Measurements from ENCODE around the gene SMOC2.
"Not testable (repeated sequence)": the region's sequence is repeated elsewhere in the genome, so short reads cannot be mapped to it uniquely, and the experiment has no call there.

SMOC2 gene

DNA sequence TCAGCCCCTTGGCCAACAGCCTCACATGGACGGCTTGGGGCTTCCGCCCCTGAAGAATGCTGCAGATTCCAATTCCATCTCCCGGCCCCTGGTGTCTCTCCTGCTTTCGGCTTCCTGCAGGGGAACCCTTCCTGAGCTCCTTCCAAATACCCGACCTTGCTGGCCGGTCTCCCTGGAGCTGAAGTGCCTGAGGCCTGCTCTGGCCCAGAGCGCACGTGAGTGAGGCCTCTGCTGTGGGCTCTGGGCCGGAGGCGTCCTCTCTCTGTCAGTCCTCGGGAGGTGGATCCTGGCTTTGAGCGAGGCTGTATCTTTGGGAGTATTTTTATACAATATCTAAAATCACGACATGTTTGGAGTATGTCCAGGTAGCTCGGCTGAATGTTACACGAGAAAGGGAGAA is 253.8 kb downstream of the SMOC2 start:
- not testable (repeated sequence) for DNase-seq

DNA sequence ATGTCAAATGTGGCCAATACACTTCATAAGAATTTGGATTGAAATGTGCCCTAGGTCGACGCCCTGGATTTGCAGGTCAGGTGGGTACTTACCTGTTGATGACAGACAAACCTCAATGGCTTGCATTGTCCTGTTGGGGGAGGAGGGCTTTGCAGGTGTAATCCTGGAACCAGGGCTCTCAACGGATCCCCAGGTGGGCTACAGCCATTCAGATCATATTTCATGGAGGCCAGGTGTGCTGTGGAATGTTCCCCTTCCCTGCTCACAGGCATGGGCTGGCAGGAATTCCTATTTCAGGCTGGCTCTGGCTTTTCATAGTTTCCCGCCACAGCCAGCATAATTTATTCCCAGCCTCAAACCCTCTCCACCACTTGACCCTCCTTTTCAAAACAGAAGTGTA is 254.7 kb downstream of the SMOC2 start:
- DNase-seq, result no peak

DNA sequence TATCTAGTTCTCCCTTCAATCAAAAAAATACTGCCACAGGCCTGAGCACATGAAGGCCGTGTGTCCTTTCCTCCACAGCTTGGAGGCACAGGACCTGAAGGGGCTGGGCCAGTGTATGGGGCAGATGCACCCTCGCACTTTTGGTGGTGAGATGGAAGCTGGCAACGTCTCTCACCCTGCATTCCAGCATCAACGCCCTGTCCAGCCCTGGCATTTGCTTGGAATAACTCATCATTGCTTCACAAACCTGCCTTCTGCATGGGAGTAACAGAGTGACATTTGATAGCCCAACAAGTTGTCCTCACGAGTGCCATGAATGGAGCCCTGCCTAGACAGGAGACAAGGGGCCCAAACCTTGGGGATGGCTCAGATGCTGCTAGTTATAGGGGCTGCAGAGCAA is 257.9 kb downstream of the SMOC2 start:
- DNase-seq, result no peak

DNA sequence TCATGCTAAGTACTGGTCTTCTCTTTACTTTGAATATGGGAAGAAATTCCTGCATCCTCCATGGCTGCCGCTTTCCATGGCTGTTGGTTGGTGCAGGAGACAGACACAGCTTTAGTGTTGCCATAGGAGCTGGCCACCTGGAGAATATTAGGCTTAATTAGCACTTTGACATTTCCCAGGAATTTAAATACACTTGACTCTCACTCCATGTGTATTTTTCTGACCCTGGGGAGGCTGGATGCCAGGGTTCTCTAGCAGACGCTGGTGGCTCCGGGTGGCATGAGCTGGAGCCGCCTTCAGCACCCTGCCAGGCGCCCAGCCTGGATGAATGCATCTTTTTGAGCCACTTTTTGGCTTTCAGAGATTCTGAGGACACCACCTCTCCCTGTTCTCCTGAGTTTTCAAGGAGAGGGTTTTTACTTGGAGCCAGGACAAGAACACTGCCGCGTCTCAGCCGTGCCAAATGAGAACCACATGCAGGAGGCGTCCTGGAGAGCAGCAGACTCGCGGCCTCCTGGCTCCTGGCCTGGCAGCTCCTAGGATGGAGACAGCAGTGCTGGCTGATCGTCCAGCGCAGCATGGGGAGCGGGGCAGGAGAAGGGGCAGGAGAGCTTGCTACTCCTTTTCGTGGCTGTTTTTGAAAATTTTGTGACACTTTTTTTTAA is 258.8 kb downstream of the SMOC2 start:
- DNase-seq, result no peak

DNA sequence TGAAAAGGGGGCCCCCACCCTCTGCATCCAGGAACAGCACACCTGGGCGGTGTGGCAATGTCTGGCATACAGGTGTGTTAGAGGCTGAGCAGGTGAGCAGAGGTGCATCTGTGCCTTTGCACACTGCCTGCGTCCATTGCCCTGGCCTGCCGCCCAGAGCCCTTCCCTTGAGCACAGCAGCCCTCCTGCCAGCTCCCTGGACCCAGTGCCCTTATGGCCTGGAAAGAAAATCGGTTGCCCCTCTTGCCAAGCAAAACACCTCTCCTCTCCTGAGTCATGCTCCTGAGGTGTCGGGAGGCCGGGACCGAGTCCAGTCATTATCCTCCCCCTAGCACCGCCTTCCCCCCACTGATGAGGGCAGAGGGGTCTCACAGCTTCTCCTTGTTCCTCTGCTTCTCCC is 259.9 kb downstream of the SMOC2 start:
- no peak for DNase-seq

DNA sequence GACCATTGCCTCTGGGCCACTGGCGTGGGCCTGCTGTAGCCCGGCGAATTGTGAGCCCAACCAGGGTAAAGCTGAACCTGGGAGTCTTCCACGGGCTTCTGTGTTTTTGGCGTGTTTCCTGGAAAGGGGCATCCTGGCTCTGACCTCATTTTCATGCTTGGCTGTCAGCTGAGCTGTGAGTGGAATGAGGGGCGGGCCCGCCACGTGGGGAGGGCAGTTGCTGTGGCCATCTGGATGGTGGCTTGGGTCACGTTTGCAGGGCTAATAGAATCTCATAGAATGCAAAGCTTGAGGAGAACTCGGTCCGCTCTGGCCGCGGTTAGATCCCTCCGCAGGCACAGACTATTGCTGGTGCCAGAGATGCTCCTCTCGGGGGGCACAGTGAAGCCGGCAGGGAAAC is 263.0 kb downstream of the SMOC2 start:
- no peak for DNase-seq

DNA sequence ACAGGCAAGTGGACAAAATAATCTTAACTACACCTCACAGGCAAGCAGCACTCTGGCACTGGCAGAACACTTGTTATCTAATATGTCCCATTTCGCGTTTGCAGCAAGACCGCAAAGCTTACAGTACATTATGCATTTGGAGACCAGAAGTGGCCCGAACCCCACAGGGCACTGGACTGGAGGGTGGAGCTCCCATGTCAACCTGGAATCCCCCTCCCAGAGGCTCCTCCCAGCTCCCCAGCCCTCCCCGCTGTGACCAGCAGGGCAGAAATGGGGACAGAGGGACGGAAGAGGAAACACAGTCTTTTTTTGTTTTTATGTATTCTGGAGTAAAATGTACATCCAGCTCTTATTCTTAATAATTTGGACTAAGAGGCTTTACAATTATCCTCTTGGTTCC is 263.7 kb downstream of the SMOC2 start:
- no peak for DNase-seq

DNA sequence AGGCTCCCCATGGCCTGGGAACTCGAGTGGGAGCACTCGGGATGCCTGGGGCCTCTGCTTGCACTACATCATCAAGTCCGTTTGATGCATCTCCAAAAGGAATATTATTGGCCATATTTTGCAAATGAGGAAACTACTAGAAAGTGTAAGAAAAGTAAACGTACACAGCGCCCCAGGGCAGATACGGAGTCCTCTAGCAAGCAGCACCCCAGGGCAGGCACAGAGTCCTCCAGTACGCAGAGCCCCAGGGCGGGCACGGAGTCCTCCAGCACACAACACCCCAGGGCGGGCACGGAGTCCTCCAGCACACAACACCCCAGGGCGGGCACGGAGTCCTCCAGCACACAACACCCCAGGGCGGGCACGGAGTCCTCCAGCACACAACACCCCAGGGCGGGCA is 264.3 kb downstream of the SMOC2 start:
- not testable (repeated sequence) for DNase-seq

DNA sequence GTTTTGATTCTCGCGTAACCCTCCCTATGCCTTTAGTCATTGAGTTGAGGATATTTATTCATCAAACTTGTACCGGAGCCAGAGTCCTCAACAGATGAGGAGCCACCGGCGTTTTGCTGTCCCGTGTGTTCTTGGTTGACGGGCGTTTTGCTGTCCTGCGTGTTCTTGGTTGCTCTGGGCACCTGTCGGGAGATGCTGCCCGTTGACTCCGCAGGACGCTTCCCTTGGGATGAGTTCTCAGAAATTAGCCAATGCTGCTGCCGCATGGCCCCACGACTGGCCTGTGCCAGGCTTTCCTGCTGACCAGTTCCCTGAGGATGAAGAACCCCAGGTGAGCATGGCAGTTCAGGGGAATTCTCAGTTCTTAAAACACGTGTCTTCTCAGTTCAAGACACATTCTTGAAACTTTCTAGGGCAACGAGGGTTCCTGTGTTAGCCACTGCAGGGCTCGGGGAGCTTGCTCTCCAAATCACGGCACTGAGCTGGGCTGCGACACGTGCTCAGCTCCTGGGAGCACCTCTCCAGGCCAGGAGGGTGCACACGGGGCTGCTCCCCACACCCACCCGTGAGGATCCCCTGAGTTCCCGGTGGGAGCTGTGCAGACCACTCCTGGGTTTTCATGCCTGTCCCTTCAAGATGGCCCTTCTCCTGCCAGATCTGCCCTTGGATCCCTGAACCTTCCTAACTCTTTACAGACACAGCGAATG is 265.6 kb downstream of the SMOC2 start:
- no peak for DNase-seq

DNA sequence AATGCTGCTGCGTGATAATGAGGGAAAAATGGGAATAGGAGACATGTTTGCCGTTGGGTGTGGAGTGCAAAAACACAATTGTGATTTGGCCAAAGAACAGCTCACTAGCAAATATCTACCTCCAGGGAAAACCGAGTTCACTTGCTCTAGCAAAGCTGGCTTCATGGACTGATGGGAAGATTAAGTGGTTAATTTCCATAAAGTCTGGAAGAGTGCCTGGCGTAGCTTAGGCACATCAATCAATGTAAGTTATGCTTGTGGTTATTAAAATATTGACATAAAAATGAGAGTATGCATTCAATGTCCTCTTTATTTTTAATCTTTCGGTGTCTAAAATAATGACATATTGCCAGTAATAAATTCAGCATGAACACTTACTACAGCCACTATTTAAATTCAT is 267.5 kb downstream of the SMOC2 start:
- DNase-seq, result no peak

DNA sequence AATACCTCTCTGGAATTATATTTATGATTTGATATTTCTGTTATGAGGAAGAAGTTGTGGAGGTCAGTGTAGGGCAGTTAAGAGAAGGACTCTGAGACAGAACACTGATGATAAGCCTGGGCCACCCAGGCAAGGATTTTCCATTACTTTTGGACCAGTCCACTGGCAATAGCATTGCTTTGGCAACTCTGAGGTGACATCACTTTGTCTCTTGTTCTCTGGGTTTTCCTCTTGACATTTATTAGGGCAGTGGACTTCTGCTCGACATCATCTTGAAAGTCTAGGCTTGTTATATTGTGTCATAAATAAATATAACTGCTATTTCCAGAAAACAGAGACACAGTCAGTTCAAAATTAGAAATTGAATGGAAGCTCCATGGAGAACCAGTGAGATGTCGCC is 268.0 kb downstream of the SMOC2 start:
- DNase-seq, result no peak

DNA sequence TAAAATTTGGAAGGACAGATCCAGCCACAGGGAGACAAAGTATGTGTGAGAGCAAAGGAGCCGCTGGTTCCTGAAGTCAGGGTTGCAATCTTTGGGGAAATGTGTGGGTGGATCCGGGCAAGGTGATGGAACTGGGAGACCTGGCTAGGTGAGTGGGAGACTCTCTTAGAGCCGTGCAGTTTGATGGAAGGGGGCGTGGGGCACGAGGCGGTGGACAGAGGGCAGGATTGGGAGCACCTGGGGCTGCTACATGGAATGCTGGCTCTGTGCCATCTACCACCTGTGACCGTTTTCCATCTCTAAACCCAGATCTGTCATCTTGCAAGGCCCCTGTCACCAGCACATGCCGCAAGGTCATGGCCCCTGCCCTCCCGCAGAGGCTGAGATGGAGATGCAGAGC is 268.4 kb downstream of the SMOC2 start:
- DNase-seq, result no peak

DNA sequence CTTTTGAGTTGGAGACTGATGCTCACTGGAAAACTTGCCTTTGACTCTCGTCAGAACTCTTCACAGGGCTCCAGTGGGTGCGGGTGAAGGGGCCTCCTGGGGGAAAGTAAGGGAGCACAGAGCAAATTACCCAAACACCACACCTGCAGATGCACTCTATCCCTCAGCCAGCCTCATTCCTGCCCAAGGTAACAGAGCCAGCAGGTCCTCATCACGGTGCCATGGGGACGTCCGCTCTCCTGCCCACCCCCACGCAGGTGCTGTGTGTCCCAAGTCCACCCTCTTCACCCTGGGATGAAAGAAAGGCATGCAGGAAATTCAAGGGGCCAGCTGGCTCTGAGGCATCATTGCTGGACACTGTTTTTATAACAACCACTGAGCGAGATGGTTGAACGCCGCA is 269.0 kb downstream of the SMOC2 start:
- no peak for DNase-seq

DNA sequence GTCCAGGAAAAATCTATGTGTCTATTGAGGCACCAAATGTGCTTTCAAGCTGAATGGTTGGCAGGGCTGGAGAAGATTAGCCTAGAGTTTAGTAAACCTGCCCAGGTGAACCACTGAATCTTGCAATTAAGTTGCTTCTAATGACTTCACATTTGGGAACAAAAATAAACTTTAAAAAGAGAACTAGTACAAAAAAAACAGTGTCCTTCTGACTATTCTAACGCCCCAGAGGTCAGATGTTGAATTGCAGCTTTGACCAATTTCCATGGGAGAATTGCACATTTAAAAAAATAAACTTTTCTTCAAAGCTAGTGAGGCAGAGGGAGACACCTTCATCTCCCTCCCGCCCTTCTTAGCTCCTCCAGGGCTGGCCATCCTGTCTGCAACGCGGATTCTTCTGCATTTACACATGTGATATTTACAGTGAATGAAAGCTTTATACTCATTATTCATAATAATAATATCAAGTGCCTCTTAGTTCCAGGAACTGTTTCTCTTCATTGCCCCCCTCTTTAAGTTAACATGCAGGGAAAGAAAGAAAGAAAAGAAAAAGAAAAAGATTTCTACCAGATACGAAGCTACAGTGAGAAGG is 270.2 kb downstream of the SMOC2 start:
- no peak for DNase-seq

DNA sequence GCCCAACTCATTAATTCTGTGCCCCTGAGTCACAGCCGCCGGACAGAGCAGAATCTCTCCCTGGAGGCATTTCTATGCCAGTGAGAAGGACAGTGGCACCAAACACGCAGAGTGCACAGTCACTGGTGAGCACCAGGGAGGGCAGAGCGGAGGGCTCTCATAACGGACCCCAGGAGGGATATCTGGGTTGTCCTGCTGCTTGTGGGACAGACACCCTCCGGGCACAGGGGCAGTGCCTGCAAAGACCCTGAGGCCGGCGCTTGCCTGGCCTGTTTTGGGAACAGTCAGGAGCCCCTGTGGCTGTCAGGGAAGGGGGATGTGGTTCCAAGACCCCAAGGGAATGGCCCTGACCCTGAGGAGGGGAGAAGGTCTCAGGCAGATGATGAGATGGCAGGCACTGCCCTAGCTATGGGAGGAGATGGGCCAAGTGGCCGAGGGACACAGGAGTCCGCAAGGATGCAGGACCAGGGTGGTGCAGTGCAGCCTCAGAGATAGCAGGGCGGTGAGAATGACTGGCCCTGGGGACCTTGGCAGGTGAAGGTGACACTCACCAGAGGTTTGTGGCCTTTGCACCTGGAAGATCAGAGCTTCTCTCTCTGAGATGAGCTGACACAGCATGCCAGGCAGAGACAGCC is 270.8 kb downstream of the SMOC2 start:
- no peak for DNase-seq

DNA sequence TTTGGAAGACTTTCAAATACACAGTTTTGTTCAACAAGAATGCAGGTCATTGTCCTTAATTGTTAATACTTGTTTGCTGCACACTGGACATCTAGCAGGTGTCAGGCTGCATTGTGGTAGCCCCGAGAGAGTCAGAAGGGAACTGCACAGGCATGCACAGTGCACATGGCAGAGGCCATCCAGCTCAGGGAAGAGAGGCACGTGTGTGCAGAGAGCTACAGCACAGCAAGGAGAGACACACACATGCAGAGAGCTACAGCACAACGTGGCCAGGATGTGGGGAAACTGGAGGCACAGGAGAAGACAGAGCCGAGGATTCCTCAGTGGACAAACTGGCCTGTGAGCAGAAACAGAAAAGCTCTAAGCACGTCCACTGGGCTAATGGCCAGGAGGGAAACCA is 272.0 kb downstream of the SMOC2 start:
- no peak for DNase-seq

DNA sequence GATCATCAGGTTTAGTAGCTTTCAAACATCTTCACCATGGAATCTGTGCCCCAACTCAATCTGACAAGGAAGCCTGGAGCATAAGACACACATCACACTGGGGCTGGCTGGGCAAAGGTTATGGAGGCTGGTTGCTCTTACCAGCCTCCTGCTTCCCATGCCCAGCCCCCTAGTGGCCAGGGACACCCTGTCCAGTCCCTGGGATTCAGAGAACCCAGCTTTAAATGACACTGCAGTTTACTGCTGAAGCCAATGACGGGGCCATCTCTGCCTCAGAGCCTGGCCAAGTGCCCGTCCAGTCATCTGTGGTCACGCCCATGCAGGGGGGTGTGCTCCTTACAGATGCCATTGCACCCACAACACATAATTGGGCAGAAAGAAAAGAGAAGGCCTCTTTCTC is 272.9 kb downstream of the SMOC2 start:
- DNase-seq, result peak; percentile 5

DNA sequence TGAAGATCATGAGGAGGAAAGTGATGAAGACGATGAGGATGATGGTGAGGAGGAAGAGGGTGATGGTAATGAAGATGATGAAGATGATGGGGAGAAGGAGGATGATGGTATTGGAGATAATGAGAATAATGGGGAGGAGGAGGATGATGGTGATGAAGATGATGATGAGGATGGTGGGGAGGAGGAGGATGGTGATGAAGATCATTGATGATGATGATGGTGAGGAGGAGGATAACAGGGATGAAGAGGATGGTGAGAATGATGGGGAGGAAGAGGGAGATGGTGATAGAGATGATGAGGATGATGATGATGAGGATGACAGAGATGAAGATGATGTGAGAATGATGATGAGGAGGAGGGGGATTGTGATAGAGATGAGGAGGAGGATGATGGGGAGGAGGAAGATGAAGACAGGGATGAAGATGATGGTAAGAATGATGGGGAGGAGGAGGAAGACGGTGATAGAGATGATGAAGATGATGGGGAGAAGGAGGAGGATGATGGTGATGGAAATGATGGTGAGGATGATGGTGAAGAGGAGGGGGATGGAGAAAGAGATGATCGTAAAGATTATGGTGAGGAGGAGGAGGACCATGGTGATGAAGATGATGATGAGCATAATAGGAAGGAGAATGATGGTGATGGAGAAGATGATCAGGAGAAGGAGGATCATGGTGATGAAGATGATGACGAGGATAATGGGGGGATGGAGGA is 273.7 kb downstream of the SMOC2 start:
- DNase-seq, result no peak

DNA sequence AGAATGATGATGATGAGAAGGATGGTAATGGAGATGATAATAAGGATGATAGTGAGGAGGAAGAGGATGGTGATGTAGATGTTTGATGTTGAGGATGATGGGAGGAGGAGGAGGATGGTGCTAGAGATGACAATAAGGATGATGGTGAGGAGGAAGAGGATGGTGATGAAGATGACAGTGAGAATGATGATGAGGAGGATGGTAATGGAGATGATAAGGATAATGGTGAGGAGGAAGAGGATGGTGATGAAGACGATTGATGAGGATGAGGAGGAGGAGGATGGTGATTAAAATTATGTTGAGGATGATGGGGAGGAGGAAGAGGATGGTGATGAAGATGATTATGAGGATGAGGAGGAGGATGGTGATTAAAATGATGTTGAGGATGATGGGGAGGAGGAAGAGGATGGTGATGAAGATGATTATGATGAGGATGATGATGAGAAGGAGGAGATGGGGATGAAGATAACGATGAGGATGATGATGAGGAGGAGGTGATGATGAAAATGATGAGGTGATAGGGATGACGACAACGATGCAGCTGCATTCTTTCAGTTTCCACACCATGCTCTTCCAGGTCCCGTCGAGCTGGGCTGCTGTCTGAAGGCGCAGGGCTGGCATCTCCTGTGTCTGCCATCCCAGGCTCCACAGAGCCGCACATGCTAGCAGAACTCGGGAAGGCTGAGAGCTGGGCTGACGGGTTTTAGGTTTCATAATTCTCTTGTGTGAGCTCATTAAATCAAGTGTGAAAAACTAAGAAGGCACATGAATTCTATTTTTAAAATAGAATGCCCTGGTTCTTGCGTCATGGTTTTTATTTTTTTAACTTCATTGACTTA is 274.9 kb downstream of the SMOC2 start:
- no peak for DNase-seq

DNA sequence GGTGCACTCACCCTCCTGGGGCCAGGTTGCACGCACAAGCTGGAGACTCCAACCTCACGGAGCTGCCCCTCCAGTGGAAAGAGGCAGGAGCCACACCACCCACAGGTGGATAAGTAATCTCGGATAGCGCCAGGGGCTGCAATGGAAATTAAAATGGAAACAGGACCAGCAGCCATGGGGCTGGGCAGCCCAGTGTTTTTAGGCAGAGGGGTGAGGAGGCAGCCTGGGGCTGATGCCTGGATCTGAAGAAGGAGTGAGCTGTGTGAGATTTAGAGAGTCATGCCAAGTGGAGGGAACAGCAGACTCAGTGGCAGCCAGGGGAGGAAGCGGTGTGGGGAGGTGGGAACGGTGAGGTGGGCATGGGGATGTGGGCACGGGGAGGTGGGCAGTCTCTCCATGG is 275.6 kb downstream of the SMOC2 start:
- no peak for DNase-seq

DNA sequence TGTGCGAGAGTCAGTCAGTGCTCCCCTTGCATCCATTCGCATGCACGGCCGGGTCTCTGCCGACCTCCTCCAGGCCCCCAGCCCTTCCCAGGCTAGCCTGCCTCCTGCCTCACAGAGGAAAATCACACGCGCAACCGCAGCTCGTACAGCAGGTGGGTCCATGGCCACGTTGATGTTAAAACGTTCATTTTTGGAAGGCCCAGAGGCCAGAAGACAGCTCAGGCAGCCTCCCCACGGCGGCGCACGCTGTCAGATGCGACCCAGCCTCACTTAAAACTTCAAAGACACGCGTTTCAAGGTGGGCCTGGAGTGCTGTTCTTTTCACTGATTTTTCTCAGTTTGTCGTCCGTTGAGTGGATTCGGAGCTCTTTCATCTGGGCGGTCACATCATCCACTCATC is 276.5 kb downstream of the SMOC2 start:
- no peak for DNase-seq

Measured in NCI-H226 (cell line).